RWPE2 (cell line): Measurements from ENCODE around the gene BMERB1.

Experiments used
- ATAC-seq: fragments of 200-7000 bp; cut with Tn5 transposase; 3 replicates; pipeline ENCODE4 v1.9.1; 2021; ENCODE audit warnings: low read depth
- DNase-seq: peaks from one replicate; pipeline ENCODE4 v3.0.0-alpha.2; 2020; ENCODE audit warnings: low spot score
- H3K27ac ChIP-seq: fragments of 450-650 bp; 2 replicates; pipeline ENCODE4 v1.5.1; 2017; ENCODE audit warnings: mild to moderate bottlenecking; ENCODE audit not compliant: poor library complexity, severe bottlenecking
- H3K27me3 ChIP-seq: fragments of 250-450 bp; sonication (Bioruptor Pico); 2 replicates; pipeline ENCODE4 v1.5.1; 2021; ENCODE audit warnings: mild to moderate bottlenecking, moderate library complexity; ENCODE audit not compliant: insufficient read depth, poor library complexity, severe bottlenecking
- H3K36me3 ChIP-seq: fragments of 250-450 bp; sonication (Bioruptor Pico); 2 replicates; pipeline ENCODE4 v1.5.1; 2020; ENCODE audit warnings: low read depth, mild to moderate bottlenecking, moderate library complexity
- H3K4me1 ChIP-seq: fragments of 250-450 bp; sonication (Bioruptor Pico); 2 replicates; pipeline ENCODE4 v1.5.1; 2021; ENCODE audit warnings: mild to moderate bottlenecking, moderate library complexity; ENCODE audit not compliant: insufficient read depth, poor library complexity, severe bottlenecking
- H3K4me3 ChIP-seq: fragments of 250-450 bp; sonication (Bioruptor Pico); 2 replicates; pipeline ENCODE4 v1.5.1; 2021; ENCODE audit warnings: mild to moderate bottlenecking, moderate library complexity; ENCODE audit not compliant: severe bottlenecking
- H3K9me3 ChIP-seq: fragments of 250-450 bp; sonication (Bioruptor Pico); 2 replicates; pipeline ENCODE4 v1.5.1; 2021; ENCODE audit warnings: mild to moderate bottlenecking, moderate library complexity; ENCODE audit not compliant: severe bottlenecking
- CTCF ChIP-seq: fragments of 450-650 bp; IDR thresholded peaks from one replicate; pipeline ENCODE4 v1.5.1; 2017; ENCODE audit warnings: mild to moderate bottlenecking, moderate library complexity; ENCODE audit not compliant: poor library complexity, severe bottlenecking

BMERB1 gene

GRCh38 chr16:15507959-15508627 is 73.7 kb downstream of the BMERB1 start:
- ATAC-seq: no peak
- no peak for TF ChIP-seq CTCF
- H3K27ac ChIP-seq: no peak overlapping the region
- no peaks in the 10 kb centered on the region for H3K9me3 ChIP-seq
- DNase-seq: no peak
- H3K36me3 ChIP-seq: no peaks in the 10 kb centered on the region
- no peaks in the 10 kb centered on the region for H3K27me3 ChIP-seq
- no peaks in the 10 kb centered on the region for H3K4me1 ChIP-seq
- no peak overlapping the region for H3K4me3 ChIP-seq

GRCh38 chr16:15509051-15509592 is 74.7 kb downstream of the BMERB1 start:
- DNase-seq (no peak), ATAC-seq (no peak)
- no peaks in the 10 kb centered on the region for H3K36me3 ChIP-seq
- no peak overlapping the region for H3K27ac ChIP-seq
- H3K9me3 ChIP-seq: no peaks in the 10 kb centered on the region
- no peak for TF ChIP-seq CTCF
- no peaks in the 10 kb centered on the region for H3K27me3 ChIP-seq
- no peaks in the 10 kb centered on the region for H3K4me1 ChIP-seq
- no peak overlapping the region for H3K4me3 ChIP-seq

GRCh38 chr16:15509593-15510535 is 75.5 kb downstream of the BMERB1 start:
- DNase-seq (no peak), ATAC-seq (no peak)
- Histone ChIP-seq H3K27ac (no peak overlapping the region), H3K4me3 (no peak overlapping the region), H3K36me3 (no peaks in the 10 kb centered on the region), H3K27me3 (no peaks in the 10 kb centered on the region), H3K4me1 (no peaks in the 10 kb centered on the region), H3K9me3 (no peaks in the 10 kb centered on the region)
- TF ChIP-seq CTCF: no peak

- H3K4me3 ChIP-seq: no peak overlapping the region
- DNase-seq (no peak), ATAC-seq (no peak)
- H3K27ac ChIP-seq: no peak overlapping the region
- H3K9me3 ChIP-seq: no peaks in the 10 kb centered on the region
- TF ChIP-seq CTCF: no peak
- H3K4me1 ChIP-seq: no peaks in the 10 kb centered on the region
- no peaks in the 10 kb centered on the region for H3K36me3 ChIP-seq
- H3K27me3 ChIP-seq: no peaks in the 10 kb centered on the region
Measured at GRCh38 chr16:15510992-15511391, 76.6 kb downstream of the BMERB1 start.
